Activated T-cell treated with anti-CD3 and anti-CD28 coated beads, Interleukin-2, amount 50 U/mL, for 24 hours (primary cell): ENCODE data around the gene PLCG2.
A peak's percentile ranks its signal among the peaks of the same experiment; 100 is the strongest.
"Not testable (repeated sequence)": the region's sequence is repeated elsewhere in the genome, so short reads cannot be mapped to it uniquely, and the experiment has no call there.

Experiments used
- DNase-seq: peaks from one replicate; pipeline ENCODE4 v3.0.0-alpha.2; 2020
- H3K27ac Mint-ChIP-seq: 2 replicates; pipeline ENCODE4 v1.8.0; 2020; ENCODE audit warnings: mild to moderate bottlenecking, mixed read lengths
- H3K27me3 Mint-ChIP-seq: 2 replicates; pipeline ENCODE4 v1.8.0; 2020; ENCODE audit warnings: mixed read lengths
- H3K36me3 Mint-ChIP-seq: 2 replicates; pipeline ENCODE4 v1.8.0; 2020; ENCODE audit warnings: low read depth, mixed read lengths
- H3K4me1 Mint-ChIP-seq: 2 replicates; pipeline ENCODE4 v1.8.0; 2020; ENCODE audit warnings: low read depth, mixed read lengths
- H3K4me3 Mint-ChIP-seq: 2 replicates; pipeline ENCODE4 v1.8.0; 2020; ENCODE audit warnings: mild to moderate bottlenecking, moderate library complexity, mixed read lengths
- H3K9me3 Mint-ChIP-seq: 2 replicates; pipeline ENCODE4 v1.8.0; 2020; ENCODE audit warnings: mixed read lengths

Gene PLCG2

DNA sequence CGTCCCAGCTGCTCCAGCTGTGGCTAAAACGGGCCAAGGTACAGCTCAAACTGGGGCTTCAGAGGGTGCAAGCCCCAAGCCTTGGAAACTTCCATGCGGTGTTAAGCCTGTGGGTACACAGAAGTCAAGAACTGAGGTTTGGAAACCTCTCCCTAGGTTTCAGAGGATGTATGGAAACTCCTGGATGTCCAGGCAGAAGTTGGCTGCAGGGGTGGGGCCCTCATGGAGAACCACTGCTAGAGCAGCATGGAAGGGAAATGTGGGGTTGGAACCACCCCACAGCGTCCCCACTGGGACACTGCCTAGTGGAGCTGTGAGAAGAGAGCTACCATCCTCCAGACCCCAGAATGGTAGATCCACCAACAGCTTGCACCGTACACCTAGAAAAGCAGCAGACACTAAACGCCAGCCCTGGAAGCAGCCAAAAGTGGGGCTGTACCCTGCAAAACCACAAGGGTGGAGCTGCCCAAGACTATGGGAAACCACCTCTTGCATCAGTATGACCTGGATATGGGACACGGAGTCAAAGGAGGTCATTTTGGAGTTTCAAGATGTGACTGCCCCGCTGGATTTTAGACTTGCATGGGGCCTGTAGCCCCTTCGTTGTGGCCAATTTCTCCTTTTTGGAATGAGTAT lies 230.0 kb downstream of the PLCG2 start:
- peaks cover 57% of the 10 kb centered on the region for H3K36me3 Mint-ChIP-seq
- H3K4me1 Mint-ChIP-seq, result peaks cover 33% of the 10 kb centered on the region
- H3K9me3 Mint-ChIP-seq, result peaks cover 22% of the 10 kb centered on the region
- peaks cover 9% of the 10 kb centered on the region for H3K27me3 Mint-ChIP-seq
- H3K27ac Mint-ChIP-seq, result no peak overlapping the region
- no peak for DNase-seq
- H3K4me3 Mint-ChIP-seq, result no peak overlapping the region

GRCh38 chr16:82009789-82010188 lies 230.7 kb downstream of the PLCG2 start:
- Mint-ChIP-seq H3K4me1 (peaks cover 33% of the 10 kb centered on the region), H3K36me3 (peaks cover 50% of the 10 kb centered on the region), H3K9me3 (peaks cover 23% of the 10 kb centered on the region), H3K27me3 (peaks cover 11% of the 10 kb centered on the region), H3K4me3 (peak overlapping the region; percentile 84)
- not testable (repeated sequence) for H3K27ac Mint-ChIP-seq, DNase-seq

DNA sequence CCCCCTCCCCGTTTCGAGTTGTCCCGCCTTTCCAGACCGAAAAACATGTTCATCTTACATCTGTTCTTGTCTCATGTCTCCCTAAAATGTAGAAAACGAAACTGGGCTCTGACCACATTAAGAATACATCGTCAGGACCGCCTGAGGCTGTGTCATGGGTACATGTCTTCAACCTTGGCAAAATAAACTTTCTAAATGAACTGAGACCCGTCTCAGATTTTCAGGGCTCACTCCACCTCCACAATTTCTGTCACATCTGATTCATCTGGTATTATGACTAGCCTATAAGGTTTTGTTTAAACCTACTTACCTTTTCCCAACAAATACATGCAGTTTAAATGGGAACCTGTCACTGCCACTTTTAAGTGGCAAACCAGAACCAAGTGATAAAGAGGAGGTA lies 231.6 kb downstream of the PLCG2 start:
- DNase-seq, result no peak
- Mint-ChIP-seq H3K9me3 (peaks cover 28% of the 10 kb centered on the region), H3K4me3 (peak overlapping the region; percentile 84), H3K27ac (peak overlapping the region; percentile 90), H3K27me3 (peaks cover 18% of the 10 kb centered on the region), H3K36me3 (peaks cover 47% of the 10 kb centered on the region), H3K4me1 (peaks cover 33% of the 10 kb centered on the region)

GRCh38 chr16:82011199-82011641 lies 232.1 kb downstream of the PLCG2 start, which contains the start of gene SDR42E1:
Gene SDR42E1, minus strand, starts transcription at chr16:82011470. Its CDS starts 10,612 bp downstream, at chr16:82000858.
- Mint-ChIP-seq H3K4me1 (peaks cover 32% of the 10 kb centered on the region), H3K9me3 (peaks cover 28% of the 10 kb centered on the region), H3K27me3 (peaks cover 23% of the 10 kb centered on the region), H3K4me3 (peak within 1 kb of the TSS; percentile 84), H3K36me3 (peaks cover 43% of the 10 kb centered on the region), H3K27ac (peak within 1 kb of the TSS; percentile 90)
- peak; percentile 78 for DNase-seq
